Measurements from ENCODE around the gene ADAMTS18. TPM values are rescaled to one million over a fixed set of nuclear protein-coding genes. Genes with fewer than 3 reads are reported as not detected.

ADAMTS18 gene
- total and polyA plus RNA-seq, 9 of the 15 experiments (the other 6 are each of a cell fraction or from before 2014, with no cell fraction given) = not detected

DNA sequence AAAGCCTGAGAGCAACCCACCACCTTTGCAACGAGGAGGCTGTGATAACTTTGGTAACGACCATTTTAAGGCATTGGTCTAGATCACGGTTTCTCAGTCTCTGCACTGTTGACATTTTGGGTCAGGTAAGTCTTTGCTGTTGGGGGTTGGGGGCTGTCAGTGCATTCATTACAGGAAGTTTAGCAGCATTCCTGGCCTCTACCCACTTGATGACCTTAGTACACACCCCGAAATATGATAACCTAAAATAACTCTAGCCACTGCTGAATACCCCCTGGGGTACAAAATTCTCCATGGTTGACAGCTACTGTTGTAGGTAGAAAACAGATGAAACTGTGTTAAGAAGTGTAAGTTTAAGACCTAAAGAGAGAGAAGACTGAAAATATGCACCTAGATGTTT, 36.3 kb downstream of the ADAMTS18 start (continued):
- TF ChIP-seq, protein P1, sequence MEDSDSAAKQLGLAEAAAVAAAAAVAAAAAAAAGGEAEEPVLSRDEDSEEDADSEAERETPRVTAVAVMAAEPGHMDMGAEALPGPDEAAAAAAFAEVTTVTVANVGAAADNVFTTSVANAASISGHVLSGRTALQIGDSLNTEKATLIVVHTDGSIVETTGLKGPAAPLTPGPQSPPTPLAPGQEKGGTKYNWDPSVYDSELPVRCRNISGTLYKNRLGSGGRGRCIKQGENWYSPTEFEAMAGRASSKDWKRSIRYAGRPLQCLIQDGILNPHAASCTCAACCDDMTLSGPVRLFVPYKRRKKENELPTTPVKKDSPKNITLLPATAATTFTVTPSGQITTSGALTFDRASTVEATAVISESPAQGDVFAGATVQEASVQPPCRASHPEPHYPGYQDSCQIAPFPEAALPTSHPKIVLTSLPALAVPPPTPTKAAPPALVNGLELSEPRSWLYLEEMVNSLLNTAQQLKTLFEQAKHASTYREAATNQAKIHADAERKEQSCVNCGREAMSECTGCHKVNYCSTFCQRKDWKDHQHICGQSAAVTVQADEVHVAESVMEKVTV (CRISPR knock-in tag; IDR thresholded peaks at IDR 0.05) = no peak
- TF ChIP-seq KLF10 (CRISPR knock-in tag; IDR thresholded peaks at IDR 0.05) = no peak
- no peak for TF ChIP-seq KDM2B (CRISPR knock-in tag; IDR thresholded peaks at IDR 0.05)
- TF ChIP-seq, protein P2, sequence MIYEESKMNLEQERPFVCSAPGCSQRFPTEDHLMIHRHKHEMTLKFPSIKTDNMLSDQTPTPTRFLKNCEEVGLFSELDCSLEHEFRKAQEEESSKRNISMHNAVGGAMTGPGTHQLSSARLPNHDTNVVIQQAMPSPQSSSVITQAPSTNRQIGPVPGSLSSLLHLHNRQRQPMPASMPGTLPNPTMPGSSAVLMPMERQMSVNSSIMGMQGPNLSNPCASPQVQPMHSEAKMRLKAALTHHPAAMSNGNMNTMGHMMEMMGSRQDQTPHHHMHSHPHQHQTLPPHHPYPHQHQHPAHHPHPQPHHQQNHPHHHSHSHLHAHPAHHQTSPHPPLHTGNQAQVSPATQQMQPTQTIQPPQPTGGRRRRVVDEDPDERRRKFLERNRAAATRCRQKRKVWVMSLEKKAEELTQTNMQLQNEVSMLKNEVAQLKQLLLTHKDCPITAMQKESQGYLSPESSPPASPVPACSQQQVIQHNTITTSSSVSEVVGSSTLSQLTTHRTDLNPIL (CRISPR knock-in tag; IDR thresholded peaks at IDR 0.05) = no peak

- H3K27ac ChIP-seq (ENCODE audit: extremely low read depth, low read depth, low read length) = no peak overlapping the region
- H4K20me1 ChIP-seq (replicated peaks; ENCODE audit: control insufficient read depth, insufficient read depth, low read length) = no peaks in the 10 kb centered on the region
- in situ Hi-C loops (cut with MboI) = no loop called here
- ChIA-PET CTCF (ENCODE audit: low intra/inter-chr PET ratio) (no interaction called here), POLR2A (no interaction called here)
- H3K36me3 ChIP-seq (ENCODE audit: control insufficient read depth, insufficient read depth, low read length) = no peaks in the 10 kb centered on the region
- no peak overlapping the region for H2AFZ ChIP-seq (ENCODE audit: low read depth, low read length)
- no peaks in the 10 kb centered on the region for H3K9me3 ChIP-seq (replicated peaks; ENCODE audit: control insufficient read depth, insufficient read depth, low read depth, low read length)
- no peaks in the 10 kb centered on the region for H3K27me3 ChIP-seq (ENCODE audit: control insufficient read depth in 2 of 2, insufficient read depth in 2 of 2, low read length in 2 of 2)
- 0% methylated on average over 3 of the region's 3 CpGs for WGBS (ENCODE audit: insufficient coverage, low coverage, missing lambda C conversion rate)
- no peak overlapping the region for H3K4me3 ChIP-seq
- no peaks in the 10 kb centered on the region for H3K79me2 ChIP-seq (ENCODE audit: control insufficient read depth, insufficient read depth, low read length)
- H3K9ac ChIP-seq (ENCODE audit: insufficient read depth in 1 of 2, low read depth in 2 of 2, low read length in 2 of 2) = no peak overlapping the region
- no TSS peak for BruUV-seq (replicated peaks)
- FAIRE-seq = no peak
- intact Hi-C loops (cut with micrococcal nuclease) = no loop called here
- no peaks in the 10 kb centered on the region for H3K4me1 ChIP-seq (replicated peaks in 1 of 2; ENCODE audit: control insufficient read depth in 2 of 2, insufficient read depth in 2 of 2, low read length in 2 of 2)
- no peak for DNase-seq (ENCODE audit: extremely low read depth in 1 of 4, low spot score in 3 of 4)
- H3K9me1 ChIP-seq (ENCODE audit: control insufficient read depth, insufficient read depth, low read length) = no peaks in the 10 kb centered on the region
- no peak for ATAC-seq
- H3K4me2 ChIP-seq (ENCODE audit: insufficient read depth, low read length) = no peak overlapping the region
- TF ChIP-seq GATA2 (CRISPR knock-in tag; IDR thresholded peaks at IDR 0.05) = no peak
- TF ChIP-seq, protein P3, sequence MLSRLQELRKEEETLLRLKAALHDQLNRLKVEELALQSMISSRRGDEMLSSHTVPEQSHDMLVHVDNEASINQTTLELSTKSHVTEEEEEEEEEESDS (CRISPR knock-in tag; IDR thresholded peaks at IDR 0.05) = no peak
- TF ChIP-seq BCLAF1 (IDR thresholded peaks at IDR 0.05; ENCODE audit: borderline replicate concordance in 1 of 2, control insufficient read depth in 1 of 2, low read depth in 2 of 2, low read length in 1 of 2) = no peak
- no peak for TF ChIP-seq ZNF280B (CRISPR knock-in tag; IDR thresholded peaks at IDR 0.05)
- no peak for TF ChIP-seq GTF2E2 (tag; IDR thresholded peaks at IDR 0.05)
- no peak for TF ChIP-seq CBFB (CRISPR knock-in tag; IDR thresholded peaks at IDR 0.05)
- TF ChIP-seq HSF4 (CRISPR knock-in tag; IDR thresholded peaks at IDR 0.05; ENCODE audit: borderline replicate concordance) = no peak
- TF ChIP-seq KHSRP (IDR thresholded peaks at IDR 0.05) = no peak
Observed at GRCh38 chr16:77396461-77396860, 38.4 kb downstream of the ADAMTS18 start.
